ENCODE results near the gene RASGEF1B.
"Not testable (repeated sequence)": the region's sequence is repeated elsewhere in the genome, so short reads cannot be mapped to it uniquely, and the experiment has no call there.

Gene RASGEF1B

DNA sequence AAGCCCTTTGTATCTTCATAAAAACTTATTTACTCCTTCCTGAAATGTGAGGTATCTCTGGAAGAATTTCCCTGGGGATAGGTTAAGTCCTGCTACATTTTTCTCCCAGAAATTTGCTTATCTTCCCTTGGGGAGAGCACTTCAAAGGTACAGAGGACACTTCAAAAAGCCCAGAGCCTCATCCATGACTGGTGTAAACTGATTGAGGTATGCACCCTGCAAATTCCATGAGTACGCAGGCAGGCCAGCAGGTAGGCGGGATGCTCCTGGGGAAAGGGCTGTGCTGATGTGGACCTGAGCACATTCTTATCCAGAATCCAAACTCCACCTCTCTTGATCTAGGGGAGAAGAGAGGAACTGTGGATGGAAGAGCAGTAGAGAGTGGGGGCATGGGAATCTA, 26.3 kb upstream of the RASGEF1B start:
- no peak for DNase-seq (ENCODE audit: low spot score)

DNA sequence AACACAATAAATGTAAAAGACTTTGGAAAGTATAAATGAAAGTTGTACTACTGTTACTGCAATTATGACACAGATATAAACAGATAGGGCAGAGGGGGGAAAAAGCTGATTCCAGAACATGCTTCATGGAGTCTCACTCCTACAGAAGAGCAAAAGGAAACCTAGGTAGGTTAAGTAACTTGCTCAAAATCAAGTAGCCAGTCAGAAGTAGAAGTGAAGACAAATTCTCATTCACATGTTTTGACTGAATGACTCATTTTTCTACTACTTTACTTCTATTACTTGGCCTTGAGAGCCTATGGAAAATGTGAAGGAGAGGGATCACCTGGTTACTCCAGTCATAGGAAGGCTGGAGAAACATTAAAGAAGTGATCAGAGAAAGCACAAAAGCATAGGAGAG, 23.6 kb upstream of the RASGEF1B start:
- DNase-seq (ENCODE audit: low spot score): no peak

DNA sequence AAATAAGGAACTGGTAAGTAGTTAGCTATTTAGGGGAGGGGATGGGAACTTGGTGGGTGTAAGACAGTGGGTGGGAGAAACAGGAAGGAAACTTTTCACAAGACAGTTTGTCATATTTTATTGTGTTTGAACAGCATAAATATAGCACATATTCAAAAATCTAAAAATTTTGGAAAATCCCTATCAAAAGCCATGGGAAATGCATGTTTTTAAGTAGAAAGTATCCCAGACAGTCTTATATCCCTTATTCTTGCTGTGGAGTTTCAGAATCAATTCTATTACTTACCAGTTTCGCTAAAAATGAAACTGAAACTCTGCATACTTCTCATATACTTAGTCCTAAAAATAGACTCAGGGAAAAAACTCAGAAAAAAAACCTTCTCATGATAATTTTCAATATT, 22.3 kb upstream of the RASGEF1B start:
- DNase-seq (ENCODE audit: low spot score): no peak

DNA sequence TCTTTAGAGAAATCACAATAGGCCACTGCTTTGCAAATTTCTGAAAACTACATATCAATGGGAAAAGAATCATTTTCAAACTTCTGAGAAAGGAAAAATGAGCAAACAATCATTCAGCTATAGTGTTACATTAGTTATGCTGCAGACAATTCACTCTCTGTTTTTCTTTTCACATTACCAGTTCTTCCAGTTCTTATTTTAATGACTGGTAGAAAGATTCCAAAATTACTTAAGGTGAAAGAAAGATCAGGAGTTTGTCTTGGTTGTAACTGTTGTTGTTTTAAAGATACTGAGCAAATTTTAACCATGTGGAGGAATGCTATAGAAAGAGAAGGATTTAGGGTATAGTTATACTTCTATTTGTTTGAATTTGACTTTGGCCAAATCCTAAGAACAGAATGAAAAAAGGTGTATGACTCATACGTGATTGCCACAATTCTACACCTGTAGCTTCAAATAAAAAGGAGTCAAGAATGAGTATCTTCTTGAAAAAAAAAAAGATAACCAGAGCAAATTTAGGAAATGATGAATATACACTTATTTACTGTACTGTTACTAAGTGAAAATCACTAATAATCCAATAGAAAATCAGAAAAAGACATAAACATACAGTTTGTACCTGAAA, 21.0 kb upstream of the RASGEF1B start:
- no peak for DNase-seq (ENCODE audit: low spot score)

DNA sequence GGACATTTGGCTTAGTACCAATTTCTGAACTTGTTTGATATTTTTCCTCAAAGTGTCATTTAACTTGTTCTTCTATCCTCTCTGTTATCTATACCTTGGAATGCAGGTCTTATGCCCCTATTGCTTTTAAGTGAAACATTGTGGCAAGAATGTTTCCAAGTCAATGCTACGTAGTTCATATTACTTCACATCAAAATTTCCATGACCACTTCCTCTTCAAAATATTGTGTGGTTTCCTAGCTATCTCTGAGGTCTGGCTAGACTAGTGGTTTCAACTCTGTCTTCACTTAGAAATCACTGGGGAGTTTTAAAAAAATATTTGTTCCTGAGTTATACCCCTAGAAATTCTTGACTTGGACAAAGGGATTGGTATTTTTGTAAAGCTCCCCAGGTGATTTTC, 20.2 kb upstream of the RASGEF1B start:
- DNase-seq (ENCODE audit: low spot score): no peak

DNA sequence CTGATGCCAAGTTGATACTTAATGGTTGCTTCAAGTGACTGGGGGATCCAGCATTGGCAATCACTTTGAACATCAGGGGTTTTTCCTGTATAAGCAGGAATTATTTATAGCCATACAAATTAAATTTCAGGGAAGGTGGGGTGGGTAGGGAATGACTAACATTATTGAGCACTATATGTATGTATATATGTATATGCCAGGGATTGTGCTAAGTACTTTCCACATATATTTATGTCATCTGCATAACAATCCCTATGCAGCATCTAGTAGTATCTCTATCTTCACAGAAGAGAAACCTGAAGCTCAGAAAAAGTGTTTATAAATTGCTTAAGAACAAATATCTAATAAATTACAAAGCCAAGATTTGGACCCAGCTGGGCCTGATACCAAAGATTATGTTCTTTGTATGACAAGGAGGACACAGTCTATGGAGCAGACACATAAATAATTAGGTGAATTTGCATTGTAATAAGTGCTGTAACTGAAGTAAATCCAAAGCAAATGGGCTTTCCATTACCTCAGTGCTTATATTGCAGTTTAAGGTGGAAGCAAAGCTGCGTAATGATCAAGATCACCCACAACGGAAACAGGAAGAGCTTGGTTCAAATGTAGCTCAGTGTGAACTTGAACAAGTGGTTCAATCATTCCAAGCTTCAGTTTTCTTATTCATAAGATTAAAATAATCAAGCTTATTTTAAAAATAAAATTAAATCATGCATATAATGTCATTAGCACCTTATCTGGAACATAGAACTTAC, 18.9 kb upstream of the RASGEF1B start:
- no peak for DNase-seq (ENCODE audit: low spot score)

DNA sequence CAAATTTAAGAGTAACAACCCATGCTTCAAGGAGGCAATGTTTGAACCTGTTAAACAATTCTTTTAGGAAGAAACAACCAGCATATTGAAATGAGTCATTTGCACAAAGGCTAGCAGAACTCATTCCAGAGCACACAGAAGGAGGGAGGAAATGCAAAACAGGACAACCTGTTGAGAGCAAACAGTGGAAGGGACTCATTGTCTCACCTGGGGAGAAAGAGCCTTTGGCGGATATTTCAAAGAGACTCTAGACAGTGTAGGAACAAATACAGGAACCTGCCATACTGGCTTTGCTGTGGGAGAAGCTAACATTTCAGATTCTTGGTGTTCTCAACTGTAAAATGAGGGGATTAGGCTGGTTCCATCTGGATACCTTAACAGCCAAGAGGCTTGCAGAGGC, 14.8 kb upstream of the RASGEF1B start:
- no peak for DNase-seq (ENCODE audit: low spot score)

DNA sequence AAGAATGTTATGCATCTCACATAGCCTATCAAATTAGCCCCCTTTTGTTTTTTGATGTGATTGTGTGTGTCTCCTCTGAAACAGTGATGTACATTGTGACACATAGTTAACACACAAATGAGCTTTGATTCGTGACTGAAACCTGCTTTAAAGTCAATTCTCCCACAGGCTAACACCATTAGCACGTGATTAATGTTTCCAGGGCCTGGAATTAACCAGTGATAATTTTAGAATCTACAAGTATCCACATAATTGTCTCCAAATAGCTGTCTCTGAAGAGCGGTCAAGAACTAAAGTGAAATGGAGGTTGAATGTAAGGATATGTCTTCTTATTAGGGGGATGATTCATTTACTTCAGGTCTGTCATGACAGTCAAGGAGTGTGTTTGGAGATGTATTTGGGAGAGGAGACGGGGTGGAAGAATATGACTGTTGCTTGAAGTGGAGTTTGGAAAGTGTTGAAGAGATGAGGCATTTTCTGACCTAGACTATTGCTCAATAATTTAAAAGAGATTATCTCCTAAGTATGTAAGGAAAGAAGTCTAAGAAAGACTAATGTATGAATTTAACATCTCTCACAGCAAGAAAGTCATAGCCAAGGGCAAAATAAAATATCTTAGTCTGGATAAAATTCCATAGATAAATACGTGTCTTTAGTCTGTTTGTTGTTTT, 13.7 kb upstream of the RASGEF1B start:
- no peak for DNase-seq (ENCODE audit: low spot score)

DNA sequence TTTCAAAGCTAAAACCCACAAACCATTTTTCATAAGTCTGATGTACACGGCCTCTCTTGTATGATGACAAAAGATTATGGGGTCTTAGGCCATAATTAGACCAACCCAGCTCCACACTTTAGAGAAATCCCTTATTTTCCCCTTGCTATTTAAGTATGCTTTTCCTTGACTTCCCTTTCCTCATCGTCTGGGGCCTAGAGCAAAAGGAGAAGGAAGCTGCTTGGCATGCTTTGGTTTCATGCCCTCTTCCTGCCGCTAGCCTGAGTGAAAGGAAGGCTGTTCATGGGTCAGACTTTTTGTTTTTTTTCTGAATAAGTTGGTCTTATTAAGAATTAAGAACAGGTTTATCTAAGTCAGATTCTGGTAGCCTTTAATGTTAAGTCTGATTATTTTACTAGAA, 10.6 kb upstream of the RASGEF1B start:
- no peak for DNase-seq (ENCODE audit: low spot score)

DNA sequence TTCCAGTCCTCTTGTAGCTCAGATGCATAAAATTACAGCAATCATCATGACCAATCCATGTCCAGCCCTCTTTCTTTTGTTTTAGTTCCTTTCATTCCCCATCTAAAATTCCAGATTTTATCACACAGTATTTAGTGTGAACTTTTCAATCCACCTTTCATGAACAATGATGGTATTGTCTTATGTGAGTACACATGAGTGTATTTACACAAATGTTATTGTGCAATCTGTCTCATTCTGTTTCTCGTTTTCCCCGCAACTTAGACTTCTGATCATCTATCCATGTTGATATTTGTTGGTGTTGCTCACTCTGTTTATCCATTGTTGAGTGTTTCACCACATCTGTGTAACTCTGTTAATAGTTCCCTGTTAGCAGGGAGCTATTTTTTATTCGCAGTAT, 9.4 kb upstream of the RASGEF1B start:
- no peak for DNase-seq (ENCODE audit: low spot score)

DNA sequence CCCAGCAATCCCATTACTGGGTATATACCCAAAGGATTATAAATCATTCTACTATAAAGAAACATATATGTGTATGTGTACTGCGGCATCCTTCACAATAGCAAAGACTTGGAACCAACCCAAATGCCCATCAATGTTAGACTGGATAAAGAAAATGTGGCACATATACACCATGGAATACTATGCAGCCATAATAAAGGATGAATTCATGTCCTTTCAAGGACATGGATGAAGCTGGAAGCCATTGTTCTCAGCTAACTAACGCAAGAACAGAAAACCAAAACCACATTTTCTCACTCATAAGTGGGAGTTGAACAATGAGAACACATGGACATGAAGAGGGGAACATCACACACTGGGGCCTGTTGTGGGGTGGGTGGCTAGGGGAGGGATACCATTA, 7.9 kb upstream of the RASGEF1B start:
- not testable (repeated sequence) for DNase-seq (ENCODE audit: low spot score)

DNA sequence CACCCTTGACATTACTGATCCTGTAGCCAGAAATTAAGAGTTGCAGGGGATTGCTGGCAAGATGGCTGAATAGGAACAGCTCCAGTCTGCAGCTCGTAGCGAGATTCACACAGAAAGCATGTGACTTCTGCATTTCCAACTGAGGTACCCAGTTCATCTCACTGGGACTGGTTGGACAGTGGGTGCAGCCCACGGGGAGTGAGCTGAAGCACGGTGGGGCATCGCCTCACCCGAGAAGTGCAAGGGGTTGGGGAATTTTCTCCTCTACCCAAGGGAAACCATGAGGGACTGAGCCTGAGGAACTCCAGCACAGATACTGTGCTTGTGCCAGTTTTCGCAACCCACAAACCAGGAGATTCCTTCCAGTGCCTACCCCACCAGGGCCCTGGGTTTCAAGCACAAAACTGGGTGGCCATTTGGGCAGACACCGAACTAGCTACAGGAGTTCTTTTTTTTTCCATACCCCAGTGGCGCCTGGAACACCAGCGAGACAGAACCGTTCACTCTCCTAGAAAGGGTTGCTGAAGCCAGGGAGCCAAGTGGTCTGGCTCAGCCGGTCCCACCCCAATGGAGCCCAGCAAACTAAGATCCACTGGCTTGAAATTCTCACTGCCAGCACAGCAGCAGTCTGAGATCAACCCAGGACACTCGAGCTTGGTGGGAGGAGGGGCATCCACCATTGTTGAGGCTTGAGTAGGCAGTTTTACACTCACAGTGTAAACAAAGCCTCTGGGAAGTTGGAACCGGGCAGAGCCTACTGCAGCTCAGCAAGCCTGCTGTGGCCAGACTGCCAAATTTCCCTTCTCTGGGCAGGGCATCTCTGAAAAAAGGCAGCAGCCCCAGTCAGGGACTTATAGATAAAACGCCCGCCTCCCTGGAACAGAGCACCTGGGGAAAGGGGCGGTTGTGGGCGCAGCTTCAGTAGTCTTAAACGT, 1.9 kb upstream of the RASGEF1B start:
- DNase-seq (ENCODE audit: low spot score): not testable (repeated sequence)

DNA sequence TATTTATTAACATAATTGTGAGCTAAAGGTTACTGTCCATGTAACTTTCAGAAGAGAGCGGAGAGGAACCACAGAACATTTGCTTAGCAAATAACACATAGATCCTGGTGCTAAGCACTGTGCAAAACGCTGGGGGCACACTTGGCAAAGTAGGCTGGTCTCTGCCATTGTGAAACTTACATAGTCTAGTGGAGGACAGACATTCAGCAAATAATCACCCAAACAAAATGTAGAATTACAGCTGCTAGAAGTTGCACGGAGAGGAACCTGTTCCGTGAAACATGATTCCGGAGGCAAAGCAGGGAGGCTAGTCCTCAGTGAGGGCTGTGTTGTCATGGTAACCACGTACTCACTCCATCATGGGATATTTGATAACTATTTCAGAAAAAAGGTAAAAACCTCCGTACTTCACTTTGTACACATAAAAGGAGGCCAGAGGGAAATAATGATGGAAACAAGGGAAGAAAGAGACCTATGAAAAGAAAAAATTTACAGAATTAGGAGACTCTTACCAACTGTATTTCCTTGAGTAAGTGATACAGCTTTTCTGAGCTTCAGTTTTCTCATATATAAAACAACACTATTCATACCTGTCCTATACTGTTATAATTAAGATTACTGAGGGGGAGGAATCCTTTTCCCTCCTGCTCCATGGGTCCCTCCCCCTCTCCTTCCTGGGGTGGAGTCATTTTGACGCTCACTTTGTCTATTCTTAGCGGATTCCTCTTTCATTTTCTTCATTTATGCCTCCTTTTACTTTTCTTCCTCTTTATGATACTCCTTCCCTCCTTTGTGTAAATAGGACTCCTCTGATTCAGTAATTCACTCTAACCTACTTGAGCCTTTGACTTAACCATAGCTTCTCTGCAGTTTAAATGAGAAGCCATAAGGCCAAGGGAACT, 825 bp upstream of the RASGEF1B start:
- DNase-seq (ENCODE audit: low spot score): no peak

DNA sequence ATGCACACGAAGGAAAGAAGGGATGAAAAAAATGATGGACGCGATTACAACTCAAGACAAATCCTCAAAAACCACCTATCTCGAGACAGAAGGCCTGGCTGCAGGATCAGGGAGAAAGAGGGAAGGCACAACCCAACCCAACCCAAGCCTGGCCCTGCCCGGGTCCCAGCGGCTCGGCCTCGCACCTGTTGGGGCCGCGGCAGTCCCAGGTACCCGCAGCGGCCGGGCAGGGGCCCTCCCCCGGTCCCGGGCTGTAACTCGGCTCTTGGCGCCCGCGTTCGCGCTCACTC, 464 bp downstream of the RASGEF1B start:
- DNase-seq (ENCODE audit: low spot score): no peak

DNA sequence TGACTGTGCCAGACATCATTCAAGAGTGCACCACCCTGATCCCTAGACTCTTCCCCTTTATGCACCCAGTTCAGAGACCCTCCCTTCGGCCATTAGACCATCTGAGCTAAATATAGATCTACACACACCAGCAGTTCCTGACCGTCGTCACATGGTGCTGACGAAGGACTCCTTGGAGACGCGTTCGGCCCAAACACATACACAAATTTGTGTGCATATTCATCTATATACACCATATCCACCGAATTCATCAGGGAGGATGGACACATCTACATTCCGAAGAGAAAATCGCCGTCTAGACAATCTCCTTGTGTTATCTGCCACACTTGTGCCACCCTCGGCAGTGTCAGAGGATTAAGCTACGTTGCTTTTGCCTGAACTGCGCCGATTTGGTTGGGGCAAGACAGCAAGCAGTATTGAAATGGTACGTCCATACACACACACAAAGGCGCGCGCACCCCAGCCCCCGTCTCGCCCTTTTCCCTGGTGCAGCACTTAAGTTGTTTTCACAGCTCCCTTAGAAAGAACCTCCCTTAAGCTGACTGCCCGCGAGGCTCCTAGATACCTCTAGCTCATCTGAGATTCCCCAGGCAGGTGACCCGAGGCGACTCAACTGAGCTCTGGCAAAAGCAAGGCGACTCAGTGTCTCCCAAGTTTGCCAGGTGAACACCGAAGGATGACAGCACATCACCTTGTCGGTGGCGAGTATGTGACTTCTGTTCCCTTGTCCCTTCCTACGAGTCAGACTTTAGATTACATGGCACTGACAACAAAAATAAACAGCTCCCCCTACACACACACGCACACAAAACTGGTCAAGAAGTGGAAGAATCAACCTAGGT, 1.0 kb downstream of the RASGEF1B start:
- no peak for DNase-seq (ENCODE audit: low spot score)

DNA sequence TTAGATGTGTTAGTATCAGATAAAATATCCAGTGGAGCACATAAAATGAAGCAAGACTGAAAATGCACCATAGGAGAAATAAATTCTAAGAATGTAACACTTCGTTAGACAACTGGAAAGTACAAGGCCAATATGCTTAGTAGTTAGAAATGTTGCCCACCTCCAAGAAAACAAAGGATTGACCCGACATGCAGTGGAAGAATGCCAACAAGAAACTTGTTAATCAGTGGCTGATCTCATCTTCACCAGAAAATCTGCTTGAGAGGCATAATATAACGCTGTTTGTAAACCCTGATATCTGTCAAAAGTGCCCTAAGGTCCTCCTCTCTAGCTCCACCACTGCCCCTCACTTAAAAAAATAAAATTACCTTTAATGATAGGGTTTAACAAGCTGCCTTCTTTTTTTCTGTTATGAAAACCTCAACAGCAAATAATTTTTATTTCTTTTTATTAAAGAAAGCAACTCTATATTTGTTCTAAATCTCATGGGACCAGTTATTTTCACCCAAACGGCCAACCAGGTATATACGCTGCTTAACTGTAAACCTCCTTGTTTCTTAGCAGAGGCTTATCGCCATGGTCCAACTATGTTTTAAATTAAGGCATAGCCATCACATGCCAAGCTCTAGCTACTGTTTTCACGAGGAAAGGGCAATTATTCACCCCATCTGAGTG, 1.8 kb downstream of the RASGEF1B start:
- DNase-seq (ENCODE audit: low spot score): no peak

DNA sequence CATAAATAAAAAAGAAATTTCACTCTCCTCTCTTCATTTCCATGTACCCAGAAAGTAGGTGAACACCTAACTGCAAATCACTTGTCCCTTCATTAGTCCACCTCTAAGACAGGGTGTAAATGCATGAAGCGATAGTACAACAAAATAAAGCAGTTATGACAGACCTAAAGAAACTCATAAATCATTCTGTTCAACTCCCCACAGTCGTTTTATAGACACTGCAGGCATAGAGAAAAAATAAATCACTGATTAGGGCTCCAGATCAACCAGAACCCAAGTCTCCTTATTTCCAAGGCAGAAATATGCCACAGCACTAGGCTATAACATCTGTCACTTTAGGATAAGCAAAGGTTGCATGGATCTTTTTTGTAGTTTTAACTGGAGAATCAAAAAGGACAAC, 3.0 kb downstream of the RASGEF1B start:
- no peak for DNase-seq (ENCODE audit: low spot score)

DNA sequence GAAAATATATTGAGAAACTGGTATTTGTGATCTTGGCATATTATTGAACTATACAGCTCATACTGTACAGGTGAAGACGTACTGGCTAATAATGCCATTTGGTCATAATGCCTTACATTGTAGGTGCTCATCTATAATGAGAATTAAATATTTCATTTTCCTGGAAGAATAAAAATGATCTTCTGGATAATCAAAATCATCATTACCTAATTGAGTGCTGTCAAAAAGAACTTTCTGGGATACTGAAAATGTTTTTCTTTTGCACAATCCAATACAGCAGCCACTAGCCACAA, 4.1 kb downstream of the RASGEF1B start:
- no peak for DNase-seq (ENCODE audit: low spot score)

DNA sequence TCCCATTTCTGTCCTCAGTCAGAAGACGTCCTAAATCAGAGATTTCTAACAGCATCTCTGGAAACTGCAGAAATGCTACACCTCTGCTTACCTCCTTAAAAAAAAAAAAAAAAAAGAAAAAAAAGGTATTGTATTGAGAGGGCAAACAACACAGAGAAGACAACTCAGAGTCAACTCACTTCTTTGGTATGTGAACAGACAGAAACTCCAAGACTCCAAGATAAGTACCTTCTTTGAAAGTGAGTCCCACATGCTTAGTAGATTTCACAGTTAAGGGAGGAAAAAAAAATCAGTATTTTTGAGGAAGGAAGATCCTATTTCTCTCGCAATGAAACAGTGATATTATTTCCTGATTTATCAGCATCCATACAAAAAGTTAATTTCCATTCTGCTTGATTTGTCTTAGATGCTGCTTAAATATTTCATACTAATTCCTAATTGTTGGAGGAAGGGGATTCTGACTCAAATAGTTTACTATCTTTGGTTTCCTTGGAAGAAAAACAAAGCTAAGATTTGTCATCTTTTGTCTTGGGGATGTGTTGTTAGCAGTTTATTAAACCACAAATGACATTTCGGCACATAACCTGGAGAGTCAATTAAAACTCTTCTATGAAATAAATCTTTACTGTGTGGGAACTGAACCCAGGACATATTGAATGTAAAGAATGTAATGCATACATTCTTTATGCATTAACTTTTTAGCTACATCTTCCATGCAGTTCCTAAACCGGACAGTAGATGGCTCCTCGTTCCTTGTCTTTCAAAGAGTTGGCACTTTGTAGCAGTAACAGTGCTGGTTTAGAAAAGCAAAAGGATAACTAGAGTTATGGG, 4.7 kb downstream of the RASGEF1B start:
- DNase-seq (ENCODE audit: low spot score): peak; percentile 54

Measured in COLO829 (cell line).